MV-4-11 (cell line): ENCODE results near the gene BSCL2.
"Not testable (repeated sequence)": the region's sequence is repeated elsewhere in the genome, so short reads cannot be mapped to it uniquely, and the experiment has no call there.

ENCODE experiments used
- DNase-seq: peaks from one replicate; lab custom pipeline; 2025; lab: John Stamatoyannopoulos, UW

BSCL2 gene

GRCh38 chr11:62656796-62657429, 50.3 kb downstream of the BSCL2 start:
- peak; percentile 67 for DNase-seq

DNA sequence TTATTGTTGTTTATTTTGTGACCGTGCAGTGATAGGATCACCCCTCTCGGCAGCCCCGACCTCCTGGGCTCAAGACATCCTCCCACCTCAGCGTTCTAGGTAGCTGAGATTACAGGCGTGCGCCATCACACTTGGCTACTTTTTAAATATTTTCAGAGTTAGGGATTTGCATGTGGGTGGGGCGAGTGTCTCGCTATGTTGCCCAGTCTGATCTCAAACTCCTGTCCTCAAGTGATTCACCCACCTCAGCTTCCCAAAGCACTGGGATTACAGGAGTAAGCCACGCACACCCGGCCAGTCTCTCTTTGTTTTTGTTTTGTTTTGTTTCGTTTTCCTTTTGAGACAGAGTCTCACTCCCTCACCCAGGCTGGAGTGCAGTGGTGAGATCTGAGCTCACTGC, 52.9 kb downstream of the BSCL2 start:
- DNase-seq: no peak

DNA sequence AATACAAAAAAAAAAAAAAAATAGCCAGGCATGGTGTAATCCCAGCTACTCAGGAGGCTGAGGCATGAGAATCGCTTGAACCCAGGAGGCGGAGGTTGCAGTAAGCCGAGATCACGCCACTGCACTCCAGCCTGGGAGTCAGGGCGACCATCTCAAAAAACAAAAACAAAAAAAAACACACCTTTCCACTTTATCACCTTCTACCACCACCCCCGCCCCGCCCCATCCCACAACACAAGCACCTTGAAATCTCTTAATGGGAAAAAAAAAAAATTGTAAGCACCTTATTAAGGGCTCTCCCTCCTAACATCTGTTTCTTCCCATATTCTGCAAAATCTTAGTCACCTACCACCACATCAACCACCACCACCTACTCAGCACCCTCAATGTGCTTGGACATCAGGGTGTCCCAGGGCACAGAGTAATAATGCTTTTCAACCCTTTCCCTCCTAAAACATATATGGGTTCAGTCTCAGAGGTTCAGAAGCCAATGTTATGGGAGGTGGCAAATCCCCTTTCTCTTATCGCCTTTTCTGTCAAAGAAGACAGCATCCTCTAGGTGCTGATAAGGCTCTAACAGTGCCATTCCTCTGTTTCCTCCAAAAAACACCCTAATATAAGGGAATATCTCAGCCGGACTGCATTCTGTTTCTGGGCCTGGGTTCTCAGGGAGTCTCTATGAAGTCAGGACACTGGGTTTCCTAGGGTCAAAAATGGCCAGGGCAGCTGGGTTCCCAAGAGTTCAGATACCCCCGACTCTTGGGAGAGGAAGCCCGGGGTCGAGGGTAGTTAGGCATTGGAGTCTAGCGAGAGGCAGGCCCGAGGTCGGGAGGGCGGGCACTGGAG, 54.8 kb downstream of the BSCL2 start:
- DNase-seq: peak; percentile 5

DNA sequence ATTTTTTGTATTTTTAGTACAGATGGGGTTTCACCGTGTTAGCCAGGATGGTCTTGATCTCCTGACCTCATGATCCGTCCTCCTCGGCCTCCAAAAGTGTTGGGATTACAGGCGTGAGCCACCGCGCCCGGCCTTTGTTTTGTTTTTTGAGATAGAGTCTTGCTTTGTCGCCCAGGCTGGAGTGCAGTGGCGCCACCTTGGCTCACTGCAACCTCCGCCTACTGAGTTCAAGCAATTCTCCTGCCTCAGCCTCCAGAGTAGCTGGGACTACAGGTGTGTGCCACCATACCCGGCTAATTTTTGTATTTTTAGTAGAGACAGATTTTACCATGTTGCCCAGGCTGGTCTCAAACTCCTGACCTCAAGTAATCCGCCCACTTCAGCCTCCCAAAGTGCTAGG, 56.9 kb downstream of the BSCL2 start:
- not testable (repeated sequence) for DNase-seq

DNA sequence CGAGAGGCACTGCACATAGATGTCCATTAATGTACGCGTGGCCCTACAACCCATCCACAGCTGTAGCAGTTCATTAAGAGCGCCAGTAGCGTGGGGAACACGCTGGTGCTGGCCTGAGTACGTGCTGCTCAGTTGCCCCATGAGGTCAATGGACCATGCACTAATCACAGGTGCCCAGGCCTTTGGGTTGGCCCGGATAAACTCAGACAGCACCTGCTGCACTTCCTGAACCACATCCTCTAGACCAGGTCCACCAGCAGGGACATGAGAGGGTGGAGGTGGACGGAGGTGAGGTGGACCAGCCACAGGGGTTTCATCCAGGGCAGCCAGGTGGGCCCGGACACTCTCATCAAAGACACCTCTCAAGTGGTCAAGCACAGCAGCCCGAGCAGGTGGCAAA, 57.7 kb downstream of the BSCL2 start:
- DNase-seq: no peak

- no peak for DNase-seq
These were observed 58.3 kb downstream of the BSCL2 start for GRCh38 chr11:62648967-62649364.

GRCh38 chr11:62648185-62648966, 58.8 kb downstream of the BSCL2 start:
- DNase-seq: no peak

GRCh38 chr11:62647609-62648005, 59.6 kb downstream of the BSCL2 start:
- no peak for DNase-seq

DNA sequence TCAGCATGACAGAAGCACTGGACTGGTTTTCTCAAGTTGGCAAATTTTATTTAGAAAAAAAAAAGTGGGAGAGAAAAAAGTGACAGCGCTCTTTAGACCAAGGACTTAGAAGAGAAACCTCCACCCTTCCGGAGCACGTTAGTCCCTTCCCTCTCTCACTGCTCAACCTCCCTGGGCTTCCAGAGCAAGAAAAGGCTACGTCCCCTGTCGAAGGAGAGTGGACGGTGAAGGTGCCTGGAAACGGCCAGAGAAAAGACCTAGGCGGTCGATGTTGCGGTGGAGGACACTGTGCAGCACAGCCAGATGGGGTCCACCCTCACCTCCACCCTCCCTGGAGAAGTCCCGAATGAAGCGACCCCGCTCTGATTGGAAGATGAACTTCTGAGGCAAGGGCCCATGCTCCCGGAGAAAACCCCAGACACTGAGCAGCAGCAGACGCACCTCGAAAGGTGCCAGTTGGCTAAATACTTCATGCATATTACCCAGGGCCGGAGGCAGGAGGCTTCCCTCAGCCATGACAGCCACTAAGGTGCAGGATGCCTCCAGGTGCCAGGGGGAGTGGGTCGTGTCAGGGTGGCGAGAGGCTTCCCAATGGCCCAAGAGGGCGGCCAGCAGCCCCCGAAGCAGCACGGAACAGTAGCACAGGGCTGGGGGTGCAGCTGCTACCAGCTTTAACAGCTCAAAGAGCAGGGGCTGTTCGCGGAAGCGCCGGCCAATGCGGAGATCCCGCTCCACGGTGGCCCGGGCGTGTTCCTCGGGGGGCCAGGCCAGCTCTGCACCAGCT, 60.2 kb downstream of the BSCL2 start:
- DNase-seq: no peak

DNA sequence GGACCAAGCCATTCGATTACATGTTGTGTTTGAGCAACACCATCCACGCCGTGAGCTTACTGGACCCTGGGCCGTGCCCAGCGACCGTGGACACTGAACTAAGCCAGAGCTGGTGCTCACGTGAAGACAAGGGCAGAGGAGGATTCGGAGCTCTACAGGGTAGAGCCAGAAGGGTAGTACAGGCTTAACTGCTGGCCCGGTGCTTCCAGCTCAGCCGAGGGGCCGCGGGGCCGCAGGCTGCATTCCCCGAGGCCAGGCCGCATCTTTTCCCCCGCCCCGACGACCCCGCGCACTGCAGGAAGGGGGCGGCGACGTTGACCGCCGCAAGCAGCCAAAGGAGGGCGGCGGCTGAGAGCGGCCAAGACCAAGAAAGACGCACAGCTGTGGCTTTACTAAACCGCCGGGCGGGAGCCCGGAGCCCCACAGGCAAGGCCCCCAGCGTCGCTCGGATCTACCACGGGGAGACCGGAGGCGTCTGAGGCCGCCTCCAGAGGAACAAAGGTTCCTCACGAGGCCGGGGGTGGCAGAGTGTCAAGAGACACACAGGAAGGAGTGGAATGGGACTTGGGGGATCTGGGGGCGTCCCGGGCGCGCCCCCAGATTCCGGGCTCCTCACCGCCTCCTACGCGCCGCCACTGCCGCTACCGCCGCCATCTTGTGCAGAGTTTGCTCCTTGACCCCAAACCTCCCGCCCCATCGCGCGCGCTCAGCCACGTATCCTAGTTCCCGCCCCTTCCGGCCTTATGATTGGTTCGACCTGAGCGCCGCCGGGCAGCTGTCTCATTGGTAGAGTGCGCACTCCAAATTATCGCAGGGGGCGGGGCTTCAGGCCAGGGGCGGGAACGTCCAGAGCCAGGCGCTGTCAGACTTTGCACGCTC, 61.0 kb downstream of the BSCL2 start, which contains the start of gene GANAB:
Gene GANAB (minus strand): TSS at position 668 of the 879 bp plus-strand sequence. CDS start 14 bp downstream, at position 654.
- peak; percentile 97 for DNase-seq

DNA sequence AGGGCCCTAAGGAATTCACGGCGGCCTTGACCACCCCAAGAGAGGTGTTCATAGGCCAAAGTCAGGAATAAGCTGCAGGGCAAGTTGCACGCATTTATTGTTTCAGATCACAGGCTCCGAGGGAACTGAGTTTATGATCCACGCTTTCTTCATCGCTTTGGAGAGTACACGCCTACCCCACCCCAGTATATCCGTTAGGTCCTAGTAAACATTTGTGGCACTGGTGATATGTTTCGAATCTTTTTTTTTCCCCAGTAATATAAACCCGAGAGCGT, 61.6 kb downstream of the BSCL2 start:
- DNase-seq: no peak

DNA sequence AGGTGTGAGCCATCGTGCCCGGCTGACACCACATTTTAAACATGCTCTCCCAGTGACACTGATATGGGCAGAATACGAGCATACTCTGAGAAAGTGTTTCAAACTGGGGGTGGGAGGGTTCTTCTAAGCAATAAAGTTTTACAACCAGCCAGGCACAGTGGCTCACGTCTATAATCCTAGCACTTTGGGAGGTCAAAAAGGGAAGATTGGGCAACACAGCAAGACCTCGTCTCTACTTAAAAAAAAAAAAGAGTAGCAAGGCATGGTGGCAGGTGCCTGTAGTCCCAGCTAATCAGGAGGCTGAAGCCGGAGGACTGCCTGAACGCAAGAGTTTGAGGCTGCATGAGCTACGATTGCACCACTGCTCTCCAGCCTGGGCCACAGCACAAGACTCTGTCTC, 63.0 kb downstream of the BSCL2 start:
- DNase-seq: peak; percentile 36
